NCI-H2196 (cell line): ENCODE results near the gene DNAJC21.
"Not testable (repeated sequence)": the region's sequence is repeated elsewhere in the genome, so short reads cannot be mapped to it uniquely, and the experiment has no call there.

Experiments
- DNase-seq: peaks from one replicate; lab custom pipeline; 2025; ENCODE audit not compliant: unreplicated experiment; lab: John Stamatoyannopoulos, UW

Gene DNAJC21

DNA sequence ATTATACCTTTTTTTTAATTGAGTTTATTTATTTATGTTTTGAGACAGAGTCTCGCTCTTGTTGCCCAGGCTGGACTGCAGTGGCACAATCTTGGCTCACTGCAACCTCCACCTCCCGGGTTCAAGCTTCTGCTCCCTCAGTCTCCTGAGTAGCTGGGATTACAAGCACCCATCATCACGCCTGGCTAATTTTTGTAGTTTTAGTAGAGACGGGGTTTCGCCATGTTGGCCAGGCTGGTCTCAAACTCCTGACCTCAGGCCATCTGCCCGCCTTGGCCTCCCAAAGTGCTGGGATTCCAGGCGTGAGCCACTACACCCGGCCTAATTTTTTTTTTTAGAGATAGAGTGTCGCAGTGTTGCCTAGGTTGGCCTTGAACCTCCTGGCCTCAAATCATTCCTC is 6.1 kb upstream of the DNAJC21 start:
- not testable (repeated sequence) for DNase-seq

DNA sequence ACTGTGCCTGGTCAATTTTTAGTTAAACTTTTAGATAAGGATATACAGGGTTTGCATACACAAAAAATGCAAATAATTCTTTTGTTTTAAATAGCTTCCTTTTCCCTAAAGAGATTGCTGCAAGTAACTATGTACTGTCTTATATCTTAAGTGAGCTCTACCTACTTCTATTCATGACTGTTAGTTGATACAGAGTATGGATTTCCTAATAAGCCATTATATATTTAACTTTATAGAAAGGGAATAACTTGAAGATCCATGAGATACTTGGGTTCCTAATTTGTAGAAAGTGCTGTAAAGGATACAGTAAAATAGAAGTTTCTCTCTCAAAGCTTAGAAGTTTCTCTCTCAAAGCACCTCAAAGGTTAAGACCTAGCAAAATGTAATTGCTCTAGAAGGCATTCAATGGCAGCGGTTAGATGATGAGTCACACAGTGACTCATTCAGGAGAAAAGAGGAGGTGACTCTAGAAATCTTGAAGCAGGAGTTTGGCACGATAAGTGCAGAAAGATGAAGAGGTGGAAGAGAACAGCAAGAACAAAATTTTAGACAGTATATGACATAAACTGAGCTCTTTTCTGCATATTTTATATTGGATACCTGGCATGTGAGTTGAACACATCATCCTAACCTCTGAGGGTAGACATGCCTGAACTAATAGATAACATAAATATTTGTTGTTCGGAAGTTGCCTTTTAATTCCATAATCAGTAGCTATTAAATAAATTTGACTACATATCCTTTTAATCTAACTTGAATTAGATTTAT is 5.5 kb upstream of the DNAJC21 start:
- DNase-seq: peak; percentile 38

DNA sequence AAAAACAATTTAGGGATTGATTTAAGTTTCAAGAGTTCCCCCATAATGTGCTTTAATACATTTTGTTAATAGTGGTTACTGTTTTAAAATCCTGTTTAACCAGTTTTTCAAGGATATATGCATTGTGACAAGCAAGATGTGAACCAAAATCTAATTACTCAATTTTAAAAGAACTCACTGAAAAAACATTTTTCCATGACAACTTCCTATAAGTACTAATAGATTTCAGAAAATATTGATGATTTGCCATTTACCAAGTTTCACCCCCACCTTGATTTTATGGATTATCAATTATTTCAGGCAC is 4.9 kb upstream of the DNAJC21 start:
- DNase-seq: no peak

DNA sequence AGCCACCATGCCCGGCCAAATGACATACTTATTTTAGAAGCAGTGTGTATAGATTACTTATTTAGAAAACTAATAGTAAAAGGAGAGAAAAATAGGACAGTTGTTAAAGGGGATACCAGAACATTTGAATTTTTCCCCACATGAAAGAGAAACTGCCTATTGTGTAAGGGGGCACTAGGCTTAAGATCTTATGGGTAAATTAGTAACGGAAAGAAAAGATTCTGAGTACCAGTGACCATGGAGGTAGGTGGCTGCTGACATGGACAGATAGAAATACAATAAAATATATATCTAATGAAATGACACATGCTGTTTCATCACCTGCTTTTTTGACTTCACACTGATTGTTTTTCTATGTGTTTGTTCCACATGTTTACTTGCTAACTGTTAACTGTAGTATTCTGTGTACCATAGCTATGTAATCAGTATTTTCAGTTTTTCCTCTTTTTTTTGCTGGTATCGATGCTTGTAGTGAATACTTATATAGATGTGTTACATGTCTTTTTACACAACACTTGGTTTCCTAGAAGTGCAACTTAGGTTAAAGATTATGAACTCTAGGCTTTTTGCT is 3.0 kb upstream of the DNAJC21 start:
- DNase-seq: no peak

DNA sequence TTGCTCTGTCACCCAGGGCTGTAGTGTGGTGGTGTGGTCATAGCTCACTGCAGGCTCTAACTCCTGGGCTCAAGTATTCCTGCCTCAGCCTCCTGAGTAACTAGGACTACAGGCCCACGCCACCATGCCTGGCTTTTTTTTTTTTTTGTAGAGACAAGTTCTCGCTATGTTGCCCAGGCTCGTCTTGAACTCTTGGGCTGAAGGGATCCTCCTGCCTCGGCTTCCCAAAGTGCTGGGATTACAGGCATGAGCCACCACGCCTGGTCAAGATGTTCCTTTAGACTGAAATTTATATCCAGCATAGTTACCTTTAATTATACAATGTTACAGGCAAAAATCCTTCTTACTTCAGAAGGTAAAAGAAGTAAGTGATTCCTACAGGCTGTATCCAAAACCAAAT is 1.6 kb upstream of the DNAJC21 start:
- DNase-seq: no peak

DNA sequence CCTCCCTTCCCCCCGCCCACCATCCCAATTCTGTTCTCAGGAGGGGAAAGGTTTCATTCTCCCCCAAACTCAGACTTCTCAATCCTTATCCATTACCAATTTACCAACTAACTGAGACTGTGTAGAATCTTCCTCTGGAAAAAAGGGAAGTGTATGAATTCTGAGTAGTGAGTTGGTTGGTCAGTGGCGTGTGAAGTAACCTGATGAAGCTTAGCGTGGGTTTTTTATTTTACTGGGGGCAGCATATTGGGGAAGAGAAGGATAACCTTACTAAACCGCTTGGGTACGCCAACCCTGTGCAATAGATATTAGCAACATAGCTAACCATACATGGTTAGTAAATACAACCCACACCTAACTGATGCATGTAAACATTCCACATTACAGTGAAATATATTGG is 1.1 kb upstream of the DNAJC21 start:
- DNase-seq: no peak

DNA sequence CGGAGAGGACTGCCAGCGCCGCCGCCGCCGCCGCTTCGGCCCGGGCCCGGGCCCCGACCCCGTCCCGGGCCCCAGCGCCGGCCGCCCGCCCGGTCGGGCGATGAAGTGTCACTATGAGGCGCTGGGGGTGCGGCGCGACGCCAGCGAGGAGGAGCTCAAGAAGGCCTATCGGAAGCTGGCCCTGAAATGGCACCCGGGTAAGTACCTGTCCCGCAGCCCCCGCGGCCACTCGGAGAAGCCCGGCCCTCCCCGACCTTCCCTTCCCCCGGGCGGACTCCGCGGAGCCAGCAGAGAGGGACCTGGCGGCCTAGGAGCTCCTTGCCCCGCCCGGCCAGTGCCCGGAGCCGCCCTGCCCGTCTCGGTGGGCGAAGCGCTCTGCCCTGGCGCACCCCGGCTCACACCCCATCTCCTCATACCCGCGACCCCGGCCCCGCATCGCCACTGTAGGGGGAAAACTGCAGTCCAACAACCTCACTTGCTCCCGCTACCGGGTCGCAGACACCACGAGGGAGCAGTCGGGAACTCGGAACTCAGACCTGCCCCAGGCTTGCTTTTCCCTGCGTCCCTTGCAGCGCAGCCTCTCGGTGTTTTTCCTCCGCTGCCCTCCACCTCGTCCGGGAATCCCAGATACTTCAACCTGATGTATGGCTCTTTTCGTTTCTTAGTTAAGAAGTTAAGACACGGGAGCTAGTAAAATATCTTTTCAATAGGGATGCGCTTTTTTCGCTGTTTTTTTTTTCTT is 532 bp downstream of the DNAJC21 start:
- DNase-seq: peak; percentile 90

DNA sequence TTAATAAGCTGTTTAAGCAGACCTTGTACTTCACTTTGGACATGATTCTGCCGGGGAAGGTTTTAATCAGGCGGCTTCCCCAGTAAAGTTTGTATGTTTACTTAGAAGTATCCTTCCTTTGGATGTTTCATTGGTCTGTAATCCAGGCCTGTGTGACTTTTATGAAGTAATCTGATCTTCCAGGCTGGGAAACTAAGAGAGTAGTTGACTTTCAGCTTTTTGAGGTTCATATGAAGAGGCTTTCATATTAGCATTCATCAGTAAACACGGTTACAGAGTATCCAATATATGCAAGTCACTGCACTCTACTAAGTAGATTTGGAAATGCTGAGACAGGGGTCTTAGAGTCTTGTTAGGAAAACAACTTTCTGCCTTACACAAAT is 1.1 kb downstream of the DNAJC21 start:
- DNase-seq: no peak

DNA sequence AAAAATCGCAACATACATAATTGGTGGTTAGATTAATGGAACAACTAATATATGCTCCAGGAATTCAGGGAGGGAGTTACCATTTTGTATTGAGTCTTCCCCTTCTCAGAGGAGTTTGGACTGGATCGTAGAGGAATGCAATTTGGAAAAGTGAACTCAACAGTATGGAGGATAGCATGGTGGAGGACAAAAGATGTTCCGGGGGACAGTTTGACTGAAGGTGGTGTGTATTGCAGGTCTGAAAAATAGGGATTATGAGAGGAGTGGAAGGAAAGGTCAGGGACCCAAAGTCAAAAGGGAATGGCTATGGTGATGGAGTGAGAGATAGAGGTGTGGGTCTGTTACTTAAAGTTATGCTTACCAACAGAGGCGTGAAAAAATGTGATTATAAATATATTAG is 1.5 kb downstream of the DNAJC21 start:
- no peak for DNase-seq

DNA sequence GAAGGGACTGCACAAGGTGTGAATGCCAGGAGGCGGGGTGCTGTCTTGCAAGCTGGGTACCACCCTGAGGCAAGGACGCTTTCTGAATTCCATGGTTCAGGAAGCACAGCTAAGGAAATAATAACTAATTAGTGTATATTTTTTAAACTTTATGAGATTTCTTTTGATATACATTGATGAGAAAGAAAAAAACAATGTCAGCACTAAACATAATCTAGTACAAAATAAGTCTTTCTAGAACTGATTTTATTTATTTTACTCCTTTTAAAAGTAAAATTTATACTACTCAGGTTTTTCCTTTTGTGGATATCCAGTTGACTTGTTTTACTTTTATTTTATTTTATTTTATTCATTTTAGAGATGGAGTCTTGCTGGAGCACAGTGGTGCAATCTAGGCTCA is 3.6 kb downstream of the DNAJC21 start:
- DNase-seq: no peak

DNA sequence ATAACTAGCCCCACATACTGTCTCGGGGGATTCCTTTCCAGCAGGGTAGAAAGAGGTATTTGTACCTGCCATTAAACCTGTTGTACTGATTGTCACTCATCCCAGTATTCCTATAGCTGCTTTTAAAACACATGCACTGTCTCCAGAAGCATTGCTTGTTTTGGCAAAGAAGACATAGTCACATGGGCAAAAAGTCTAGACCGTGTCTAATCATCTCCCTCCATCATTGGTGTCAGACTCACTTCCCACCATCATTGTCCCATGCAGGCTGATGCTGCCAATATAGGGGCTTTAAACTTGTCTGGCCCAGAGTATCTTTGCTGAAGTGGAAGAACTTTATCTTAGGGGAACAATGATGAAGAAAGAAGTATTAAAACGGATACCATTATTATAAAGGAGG is 12.6 kb downstream of the DNAJC21 start:
- no peak for DNase-seq

DNA sequence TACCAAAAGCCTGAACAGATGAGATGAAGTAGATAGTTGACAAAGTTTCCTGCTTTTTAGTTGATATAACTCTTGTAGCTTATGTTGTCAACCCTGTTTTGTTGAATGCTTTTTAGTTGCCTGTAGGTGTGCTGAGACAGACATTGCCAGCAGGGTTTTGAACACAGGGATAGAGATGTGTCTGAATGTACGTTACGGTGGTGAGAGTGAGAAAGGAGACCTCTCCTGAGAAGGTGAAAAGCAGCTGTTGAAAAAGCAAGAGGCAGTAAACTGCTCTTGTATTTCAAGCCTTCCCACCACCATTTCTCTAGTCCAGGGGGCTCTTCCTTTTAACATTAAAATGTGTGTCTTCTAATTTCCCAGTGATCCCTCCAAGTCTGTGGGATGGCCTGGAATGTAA is 14.7 kb downstream of the DNAJC21 start:
- DNase-seq: no peak

DNA sequence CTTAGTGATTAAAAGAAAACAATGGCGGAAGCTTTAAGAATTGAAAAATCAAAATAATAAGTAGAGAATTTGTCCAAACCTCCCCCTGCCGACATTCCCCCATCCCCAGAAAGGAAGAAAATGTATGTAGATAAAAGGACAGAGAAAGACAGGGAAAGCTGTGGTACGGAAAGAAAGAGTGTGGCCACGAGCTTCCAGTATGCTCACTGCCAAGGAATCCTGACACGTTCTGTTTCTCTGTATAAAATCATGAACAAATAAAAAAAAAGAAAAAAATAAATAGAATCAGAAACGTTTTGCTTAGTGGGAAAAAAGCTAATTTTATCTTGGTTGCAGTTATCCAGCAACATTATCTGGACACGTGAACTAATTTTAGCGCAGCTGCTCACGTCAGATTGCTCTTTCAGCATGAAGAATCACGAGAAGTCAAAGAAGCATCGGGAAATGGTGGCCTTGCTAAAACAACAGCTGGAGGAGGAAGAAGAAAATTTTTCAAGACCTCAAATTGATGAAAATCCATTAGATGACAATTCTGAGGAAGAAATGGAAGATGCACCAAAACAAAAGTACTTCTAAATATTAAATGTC is 15.2 kb downstream of the DNAJC21 start:
- DNase-seq: no peak

DNA sequence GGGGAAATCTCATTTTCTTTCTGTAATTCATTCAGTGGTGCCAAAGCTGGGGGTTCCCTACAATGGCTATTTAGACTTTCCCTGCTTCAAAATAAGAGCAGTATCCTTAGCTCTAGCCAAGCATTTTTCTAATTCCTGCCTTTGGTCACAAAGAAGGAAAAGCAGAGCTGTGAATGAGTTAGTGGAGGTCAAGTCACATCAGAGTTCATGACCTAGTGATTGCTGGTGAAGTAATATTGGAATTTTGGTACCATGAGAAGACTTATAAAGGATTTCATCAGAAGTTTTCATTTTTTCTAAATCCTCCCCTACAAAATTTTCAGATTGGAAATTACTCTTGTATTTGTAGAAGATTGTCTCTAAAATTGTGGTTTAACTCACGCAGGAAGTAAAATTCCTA is 28.0 kb downstream of the DNAJC21 start:
- no peak for DNase-seq

DNA sequence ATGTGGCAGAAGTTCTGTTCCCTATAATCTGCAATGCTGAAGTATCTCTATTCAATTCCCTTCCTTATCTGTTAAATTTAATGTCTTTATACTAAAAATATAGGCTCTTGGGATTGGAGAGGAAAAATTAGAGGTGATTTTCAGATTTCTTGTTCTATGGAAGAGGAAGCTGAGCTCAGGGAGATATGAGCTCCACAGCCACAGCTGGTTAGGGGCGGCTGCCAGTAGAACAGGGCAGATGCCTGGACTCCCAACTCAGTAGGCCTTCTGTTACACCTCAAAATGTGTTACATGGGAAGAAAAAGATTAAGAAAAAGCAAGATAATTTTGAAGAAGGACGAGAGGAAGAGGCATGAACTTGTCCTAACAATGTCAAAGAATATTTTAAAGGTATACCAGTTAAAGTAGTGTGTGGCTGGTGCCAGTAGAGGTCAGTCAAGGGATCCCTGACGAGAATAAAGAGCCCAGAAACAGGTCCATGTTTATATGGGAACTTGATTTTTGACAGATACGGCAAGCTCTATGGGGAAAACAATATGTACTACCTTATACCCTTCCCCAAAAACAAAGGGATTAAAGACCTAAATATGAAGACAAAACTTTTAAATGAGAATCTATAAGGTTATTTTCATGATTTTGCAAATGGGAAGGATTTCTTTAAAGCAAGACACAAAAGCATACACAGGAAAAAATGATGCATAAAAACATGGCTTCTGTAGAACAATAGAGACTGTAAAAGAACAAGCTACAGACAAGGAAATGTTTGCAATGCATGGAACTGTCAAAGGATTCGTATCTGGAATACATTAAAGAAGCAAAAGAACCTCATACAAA is 28.7 kb downstream of the DNAJC21 start:
- DNase-seq: no peak

DNA sequence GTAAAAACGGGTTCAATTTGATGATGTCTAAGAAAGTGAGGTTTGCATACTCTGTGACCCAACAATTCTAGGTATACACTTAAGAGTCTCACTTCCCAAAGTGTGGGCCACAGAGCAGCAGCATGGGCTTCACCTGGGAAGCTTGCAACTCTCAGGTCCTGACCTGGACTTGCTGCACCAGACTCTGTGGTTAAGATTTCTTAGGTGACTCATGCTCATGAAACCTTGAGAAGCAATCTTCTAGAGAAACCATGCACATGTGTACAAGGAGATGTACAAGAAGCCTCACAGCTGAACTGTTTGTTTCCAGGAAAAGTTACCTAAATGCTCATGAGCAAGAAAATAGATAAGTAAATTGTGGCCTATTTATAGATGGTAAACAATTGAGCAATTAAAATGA is 30.0 kb downstream of the DNAJC21 start:
- no peak for DNase-seq

DNA sequence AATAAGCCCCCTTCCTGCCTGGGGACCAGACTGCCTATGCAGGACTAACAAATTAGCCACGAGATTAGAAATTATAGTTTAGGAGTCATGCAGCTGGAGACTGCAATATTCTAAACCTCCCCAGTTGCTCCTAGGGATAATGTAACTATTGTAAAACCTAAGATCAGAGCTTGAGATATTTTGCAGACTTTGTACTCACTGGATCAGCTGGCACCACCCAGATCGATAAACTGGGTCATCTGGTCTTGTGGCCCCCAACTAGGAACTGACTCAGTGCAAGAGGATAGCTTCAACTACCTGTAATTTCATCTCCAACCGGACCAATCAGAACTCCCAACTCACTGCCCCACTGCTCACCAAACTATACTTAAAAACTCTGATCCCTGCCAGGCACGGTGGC is 38.2 kb downstream of the DNAJC21 start:
- DNase-seq: no peak

DNA sequence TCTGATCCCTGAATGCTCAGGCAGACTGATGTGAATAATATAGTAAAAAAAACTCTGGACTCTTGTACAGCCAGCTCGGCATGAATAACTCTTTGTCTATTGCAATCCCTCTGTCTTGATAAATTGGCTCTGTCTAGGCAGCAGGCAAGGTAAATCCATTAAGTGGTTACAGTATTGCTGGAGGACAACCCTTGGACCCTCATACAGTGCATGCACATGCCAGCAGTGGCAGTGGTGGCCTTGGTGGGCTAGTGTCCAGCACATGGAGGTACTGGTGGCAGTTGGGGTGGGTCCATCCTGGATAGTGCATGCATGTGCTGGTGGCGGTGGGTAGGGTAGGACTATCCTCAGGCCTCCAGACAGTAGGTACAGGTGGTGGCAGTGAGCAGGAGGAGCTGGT is 38.9 kb downstream of the DNAJC21 start:
- DNase-seq: no peak

DNA sequence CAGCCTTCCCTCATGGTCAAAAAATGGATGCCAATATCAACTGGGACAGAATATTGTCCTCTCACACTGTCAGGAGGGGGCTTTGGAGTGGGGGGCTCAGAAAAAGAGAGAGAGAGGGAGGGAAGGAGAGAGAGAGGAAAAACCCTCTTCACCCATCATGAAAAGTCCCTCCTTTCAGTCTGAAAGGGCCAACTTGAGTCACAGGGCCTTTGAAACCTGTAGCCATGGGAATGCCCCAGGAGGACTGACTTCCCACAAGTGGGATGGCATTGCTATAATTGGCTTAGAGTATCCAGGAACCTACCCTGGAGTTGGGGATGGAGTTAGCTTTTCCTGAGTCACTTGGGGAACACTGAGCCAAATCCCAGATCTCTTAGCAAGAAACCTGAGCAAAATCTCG is 41.2 kb downstream of the DNAJC21 start:
- DNase-seq: no peak

DNA sequence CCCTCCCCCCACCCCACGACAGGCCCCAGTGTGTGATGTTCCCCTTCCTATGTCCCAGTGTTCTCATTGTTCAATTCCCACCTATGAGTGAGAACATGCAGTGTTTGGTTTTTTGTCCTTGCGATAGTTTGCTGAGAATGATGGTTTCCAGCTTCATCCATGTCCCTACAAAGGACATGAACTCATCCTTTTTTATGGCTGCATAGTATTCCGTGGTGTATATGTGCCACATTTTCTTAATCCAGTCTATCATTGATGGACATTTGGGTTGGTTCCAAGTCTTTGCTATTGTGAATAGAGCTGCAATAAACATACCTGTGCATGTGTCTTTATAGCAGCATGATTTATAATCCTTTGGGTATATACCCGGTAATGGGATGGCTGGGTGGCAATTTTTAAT is 42.3 kb downstream of the DNAJC21 start:
- DNase-seq: not testable (repeated sequence)

DNA sequence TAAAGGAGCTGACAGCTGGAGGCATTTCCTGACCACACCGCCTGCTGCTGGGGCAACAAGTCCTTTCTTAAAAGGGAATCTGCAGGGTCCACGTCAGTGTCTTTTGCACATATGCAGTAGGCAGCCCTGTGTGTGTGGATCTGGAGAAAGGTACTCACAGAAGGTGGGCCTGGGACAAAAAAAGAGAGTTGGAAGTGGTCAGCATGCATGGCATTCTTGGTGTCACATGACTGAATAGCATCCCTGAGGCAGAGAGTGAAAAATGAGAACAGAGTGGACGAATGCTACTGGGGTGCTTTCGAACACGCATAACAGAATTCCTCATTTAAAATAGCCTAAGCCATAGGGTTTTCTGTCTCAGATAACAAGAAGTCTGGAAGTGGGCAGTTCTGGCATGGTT is 47.0 kb downstream of the DNAJC21 start:
- no peak for DNase-seq
